Measurements from ENCODE around the gene ZNF385C.

The ZNF385C gene

GRCh38 chr17:42000413-42001133, 97.7 kb downstream of the ZNF385C start:
- Histone ChIP-seq H3K4me1 (ENCODE audit: low read length) (peaks cover 54% of the 10 kb centered on the region), H3F3A (ENCODE audit: insufficient read depth, low read length) (peaks cover 30% of the 10 kb centered on the region), H3K9me2 (replicated peaks; ENCODE audit: insufficient read depth, low read length) (no peaks in the 10 kb centered on the region), H3K9ac (ENCODE audit: low read length) (no peak overlapping the region), H2AFZ (ENCODE audit: low read length) (no peak overlapping the region), H3K9me3 (replicated peaks; ENCODE audit: insufficient read depth, low read length) (no peaks in the 10 kb centered on the region), H3K4me3 (ENCODE audit: low read length) (no peak overlapping the region), H3K4me2 (ENCODE audit: low read depth, low read length) (no peak overlapping the region), H3K27ac (ENCODE audit: low read length) (no peak overlapping the region), H3K36me3 (replicated peaks; ENCODE audit: insufficient read depth, low read length) (peaks cover 3% of the 10 kb centered on the region; the same call in 1 of the 2 replicates), H4K20me1 (ENCODE audit: insufficient read depth, low read length) (peaks cover 9% of the 10 kb centered on the region; the same call in 1 of the 2 replicates), H3K79me2 (ENCODE audit: low read length) (peaks cover 68% of the 10 kb centered on the region), H3K27me3 (replicated peaks; ENCODE audit: insufficient read depth, low read length) (no peaks in the 10 kb centered on the region)
- TF ChIP-seq CTCF (IDR thresholded peaks at IDR 0.05; ENCODE audit: low read length) (no peak), EZH2phosphoT487 (IDR thresholded peaks at IDR 0.05; ENCODE audit: low read length) (no peak), EZH2 (optimal IDR thresholded peaks at IDR 0.05; ENCODE audit: low read depth, low read length) (no peak)
- no peak for DNase-seq

- peaks cover 7% of the 10 kb centered on the region; the same call in 1 of the 2 replicates for H3K36me3 ChIP-seq (replicated peaks; ENCODE audit: insufficient read depth, low read length)
- H3K4me3 ChIP-seq (ENCODE audit: low read length), result no peak overlapping the region
- no peak overlapping the region for H2AFZ ChIP-seq (ENCODE audit: low read length)
- no peak overlapping the region for H3K4me2 ChIP-seq (ENCODE audit: low read depth, low read length)
- no peak for DNase-seq
- peaks cover 64% of the 10 kb centered on the region for H3K4me1 ChIP-seq (ENCODE audit: low read length)
- H3F3A ChIP-seq (ENCODE audit: insufficient read depth, low read length), result peaks cover 33% of the 10 kb centered on the region
- H3K27me3 ChIP-seq (replicated peaks; ENCODE audit: insufficient read depth, low read length), result no peaks in the 10 kb centered on the region
- no peaks in the 10 kb centered on the region for H3K9me3 ChIP-seq (replicated peaks; ENCODE audit: insufficient read depth, low read length)
- no peaks in the 10 kb centered on the region for H3K9me2 ChIP-seq (replicated peaks; ENCODE audit: insufficient read depth, low read length)
- H3K9ac ChIP-seq (ENCODE audit: low read length), result no peak overlapping the region
- no peaks in the 10 kb centered on the region for H4K20me1 ChIP-seq (ENCODE audit: insufficient read depth, low read length)
- H3K27ac ChIP-seq (ENCODE audit: low read length), result peak overlapping the region; percentile 82; the same call in 1 of the 2 replicates
- peaks cover 62% of the 10 kb centered on the region for H3K79me2 ChIP-seq (ENCODE audit: low read length)
- TF ChIP-seq CTCF (IDR thresholded peaks at IDR 0.05; ENCODE audit: low read length) (no peak), EZH2phosphoT487 (IDR thresholded peaks at IDR 0.05; ENCODE audit: low read length) (no peak)
Observed at GRCh38 chr17:41998497-41998896, 99.8 kb downstream of the ZNF385C start.

- Histone ChIP-seq H3K4me1 (ENCODE audit: low read length) (peaks cover 57% of the 10 kb centered on the region), H3K79me2 (ENCODE audit: low read length) (peaks cover 48% of the 10 kb centered on the region), H4K20me1 (ENCODE audit: insufficient read depth, low read length) (no peaks in the 10 kb centered on the region), H3K4me3 (ENCODE audit: low read length) (peak overlapping the region; percentile 28), H3K4me2 (ENCODE audit: low read depth, low read length) (peak overlapping the region; percentile 82), H3K27me3 (replicated peaks; ENCODE audit: insufficient read depth, low read length) (no peaks in the 10 kb centered on the region), H3K27ac (ENCODE audit: low read length) (peak overlapping the region; percentile 82), H3K9me3 (replicated peaks; ENCODE audit: insufficient read depth, low read length) (no peaks in the 10 kb centered on the region), H3F3A (ENCODE audit: insufficient read depth, low read length) (peaks cover 40% of the 10 kb centered on the region), H3K36me3 (replicated peaks; ENCODE audit: insufficient read depth, low read length) (peaks cover 4% of the 10 kb centered on the region; the same call in 1 of the 2 replicates), H3K9me2 (replicated peaks; ENCODE audit: insufficient read depth, low read length) (no peaks in the 10 kb centered on the region), H2AFZ (ENCODE audit: low read length) (no peak overlapping the region), H3K9ac (ENCODE audit: low read length) (peak overlapping the region; percentile 29; the same call in 1 of the 2 replicates)
- TF ChIP-seq CTCF (IDR thresholded peaks at IDR 0.05; ENCODE audit: low read length) (no peak), EZH2 (optimal IDR thresholded peaks at IDR 0.05; ENCODE audit: low read depth, low read length) (no peak), EZH2phosphoT487 (IDR thresholded peaks at IDR 0.05; ENCODE audit: low read length) (no peak)
- DNase-seq, result no peak
Observed at GRCh38 chr17:41996855-41997164, 101.5 kb downstream of the ZNF385C start.

Data from MM.1S (cell line).